H1 (cell line): ENCODE measurements around the gene IQCE.

Experiments used
- CTCF ChIP-seq, 3 experiments: IDR thresholded peaks; 1 replicate in 2 of 3; 2 replicates in 1 of 3; pipeline versions ENCODE4 v1.5.1 to v1.6.1; 2011; ENCODE audit warnings: low read length in 3 of 3, mild to moderate bottlenecking in 3 of 3, inconsistent platforms in 2 of 3, low read depth in 1 of 3, moderate library complexity in 1 of 3; ENCODE audit not compliant: insufficient read depth in 1 of 3; ENCODE audit errors: control extremely low read depth in 1 of 3
- EGR1 ChIP-seq: IDR thresholded peaks from 2 replicates; pipeline ENCODE4 v1.6.1; 2011; ENCODE audit warnings: low read depth, low read length, borderline replicate concordance
- FOSL1 ChIP-seq: IDR thresholded peaks from 2 replicates; pipeline ENCODE4 v1.6.1; 2011; ENCODE audit warnings: mild to moderate bottlenecking, low read depth, low read length, moderate library complexity; ENCODE audit not compliant: insufficient read depth
- NRF1 ChIP-seq: IDR thresholded peaks from 2 replicates; pipeline ENCODE4 v1.6.1; 2011; ENCODE audit warnings: mild to moderate bottlenecking, low read depth, low read length, improper control_type of control experiment
- POLR2A ChIP-seq, 2 experiments: IDR thresholded peaks; 1 replicate in 1 of 2; 2 replicates in 1 of 2; pipeline ENCODE4 v1.6.1; 2011; ENCODE audit warnings: low read depth in 2 of 2, low read length in 2 of 2, mild to moderate bottlenecking in 2 of 2; ENCODE audit errors: control extremely low read depth in 1 of 2
- RAD21 ChIP-seq, 2 experiments: IDR thresholded peaks in 1 of 2; conservative IDR thresholded peaks in 1 of 2; 2 replicates each; pipeline ENCODE4 v1.6.1; 2011; ENCODE audit warnings: low read depth in 2 of 2, low read length in 2 of 2, improper control_type of control experiment in 1 of 2, inconsistent platforms in 1 of 2, mild to moderate bottlenecking in 1 of 2, moderate library complexity in 1 of 2
- RFX5 ChIP-seq: IDR thresholded peaks from 2 replicates; pipeline ENCODE4 v1.6.1; 2011; ENCODE audit warnings: low read depth, low read length, improper control_type of control experiment, borderline replicate concordance
- SIN3A ChIP-seq, 2 experiments: IDR thresholded peaks in 1 of 2; conservative IDR thresholded peaks in 1 of 2; 2 replicates each; pipeline ENCODE4 v1.6.1; 2011 to 2012; ENCODE audit warnings: low read length in 2 of 2, improper control_type of control experiment in 1 of 2, low read depth in 1 of 2, mild to moderate bottlenecking in 1 of 2
- TCF12 ChIP-seq: IDR thresholded peaks from 2 replicates; pipeline ENCODE4 v1.6.1; 2011; ENCODE audit warnings: low read depth, mild to moderate bottlenecking, low read length
- YY1 ChIP-seq: IDR thresholded peaks from 2 replicates; pipeline ENCODE4 v1.6.1; 2011; ENCODE audit warnings: low read depth, mild to moderate bottlenecking, low read length
- ZNF274 ChIP-seq: IDR thresholded peaks from 2 replicates; pipeline ENCODE4 v1.7.0; 2012; ENCODE audit warnings: low read length, borderline replicate concordance; ENCODE audit errors: extremely low read depth
- TF ChIP-seq, protein P1 (sequence below): IDR thresholded peaks from 2 replicates; pipeline ENCODE4 v1.6.1; 2012; ENCODE audit warnings: inconsistent platforms

DNA sequence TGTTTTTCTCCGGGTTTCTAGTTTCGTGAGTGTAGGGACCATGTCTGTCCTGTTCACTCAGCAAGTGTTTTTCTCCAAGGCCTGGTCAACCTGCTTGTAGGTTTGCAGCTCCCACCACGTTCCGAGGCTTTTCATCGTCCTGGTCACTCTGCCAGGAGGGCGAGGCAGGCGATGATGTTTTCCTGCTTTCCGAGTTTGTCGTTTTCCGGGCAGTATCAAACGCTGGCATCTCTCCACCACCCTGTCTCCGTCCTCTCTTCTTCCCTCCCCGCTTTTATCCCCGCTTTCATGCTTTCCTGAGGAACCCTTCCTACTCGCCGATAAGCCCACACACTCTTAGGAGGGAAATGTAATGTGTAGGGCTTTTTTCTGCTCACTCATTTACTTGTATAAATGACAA, 11.2 kb downstream of the IQCE start:
- TF ChIP-seq NRF1 (no peak), POLR2A (IDR thresholded peaks at IDR 0.05; ENCODE audit: control extremely low read depth in 1 of 2, low read depth in 2 of 2, low read length in 2 of 2) (no peak), TCF12 (no peak), RFX5 (no peak), YY1 (no peak), RAD21 (IDR thresholded peaks at IDR 0.05 in 1 of 2, conservative IDR thresholded peaks at IDR 0.05 in 1 of 2; ENCODE audit: low read depth in 2 of 2, low read length in 2 of 2) (no peak), EGR1 (no peak), FOSL1 (no peak), SIN3A (conservative IDR thresholded peaks at IDR 0.05 in 1 of 2, IDR thresholded peaks at IDR 0.05 in 1 of 2; ENCODE audit: low read depth in 1 of 2, low read length in 2 of 2) (no peak), CTCF (IDR thresholded peaks at IDR 0.05; ENCODE audit: control extremely low read depth in 1 of 3, insufficient read depth in 1 of 3, low read depth in 1 of 3, low read length in 3 of 3) (no peak), ZNF274 (no peak)
- TF ChIP-seq, protein P1, sequence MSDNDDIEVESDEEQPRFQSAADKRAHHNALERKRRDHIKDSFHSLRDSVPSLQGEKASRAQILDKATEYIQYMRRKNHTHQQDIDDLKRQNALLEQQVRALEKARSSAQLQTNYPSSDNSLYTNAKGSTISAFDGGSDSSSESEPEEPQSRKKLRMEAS = no peak
